Measurements from ENCODE around the gene SLC2A4RG. TPM values are rescaled to one million over a fixed set of nuclear protein-coding genes. Genes with fewer than 3 reads are reported as not detected.
"Not testable (repeated sequence)": the region's sequence is repeated elsewhere in the genome, so short reads cannot be mapped to it uniquely, and the experiment has no call there.

The SLC2A4RG gene
- total RNA-seq, 2 experiments from 2014 or later: 30.9 to 34.9 TPM

- intact Hi-C loops (cut with DNase I, micrococcal nuclease): loop anchor here (2.0 to 10.0 kb wide), 2 partner anchors 23 to 245 kb away; partner anchors contain the start of genes ARFRP1 (in 1 of the 2) and SAMD10 (in 1 of the 2)
- H3K9me3 Mint-ChIP-seq (ENCODE audit: low read depth); H3K27ac Mint-ChIP-seq; POLR2A ChIA-PET; H3K27me3 Mint-ChIP-seq; DNase-seq; H3K4me3 Mint-ChIP-seq; ATAC-seq: not testable (repeated sequence)
- peaks cover 26% of the 10 kb centered on the region for H3K4me1 Mint-ChIP-seq
- CTCF ChIA-PET: interaction anchor here (1.0 to 1.1 kb wide), 2 partner anchors 8 to 234 kb away, joined by 3 read pairs; no protein-coding TSS in a partner anchor
- H3K36me3 Mint-ChIP-seq (ENCODE audit: low read depth): peaks cover 45% of the 10 kb centered on the region
Measured at GRCh38 chr20:63730189-63730733, 9.3 kb upstream of the SLC2A4RG start.

- H3K36me3 Mint-ChIP-seq (ENCODE audit: low read depth): peaks cover 38% of the 10 kb centered on the region
- peaks cover 35% of the 10 kb centered on the region for H3K4me1 Mint-ChIP-seq
- H3K27ac Mint-ChIP-seq: no peak overlapping the region
- ChIA-PET POLR2A (no interaction called here), CTCF (interaction anchor here (1.1 kb wide), 1 partner anchor 235 kb away, joined by 3 read pairs; no protein-coding TSS in a partner anchor)
- DNase-seq (no peak), ATAC-seq (no peak)
- no peak overlapping the region for H3K4me3 Mint-ChIP-seq
- H3K27me3 Mint-ChIP-seq: no peaks in the 10 kb centered on the region
- intact Hi-C loops (cut with DNase I, micrococcal nuclease): loop anchor here (2.0 to 10.0 kb wide), 2 partner anchors 25 to 243 kb away; partner anchors contain the start of genes ARFRP1 (in 1 of the 2) and SAMD10 (in 1 of the 2)
- peaks cover 2% of the 10 kb centered on the region for H3K9me3 Mint-ChIP-seq (ENCODE audit: low read depth)
Measured at GRCh38 chr20:63731410-63731809, 8.2 kb upstream of the SLC2A4RG start.

GRCh38 chr20:63732118-63733095 lies 7.2 kb upstream of the SLC2A4RG start:
- ATAC-seq (no peak), DNase-seq (no peak)
- H3K4me3 Mint-ChIP-seq: no peak overlapping the region
- H3K36me3 Mint-ChIP-seq (ENCODE audit: low read depth): peaks cover 32% of the 10 kb centered on the region
- no peak overlapping the region for H3K27ac Mint-ChIP-seq
- no peaks in the 10 kb centered on the region for H3K27me3 Mint-ChIP-seq
- peaks cover 35% of the 10 kb centered on the region for H3K4me1 Mint-ChIP-seq
- H3K9me3 Mint-ChIP-seq (ENCODE audit: low read depth): no peaks in the 10 kb centered on the region
- ChIA-PET CTCF (no interaction called here), POLR2A (interaction anchor here (0.5 kb wide), 1 partner anchor 16 kb away, joined by 5 read pairs; no protein-coding TSS in a partner anchor)
- intact Hi-C loops (cut with DNase I, micrococcal nuclease): loop anchor here in 1 of 2 experiments (10.0 kb wide), 1 partner anchor 242 kb away; the partner anchor contains the start of gene SAMD10

GRCh38 chr20:63733117-63733516 lies 6.5 kb upstream of the SLC2A4RG start:
- Mint-ChIP-seq H3K9me3 (ENCODE audit: low read depth) (no peaks in the 10 kb centered on the region), H3K27me3 (no peaks in the 10 kb centered on the region), H3K36me3 (ENCODE audit: low read depth) (peaks cover 28% of the 10 kb centered on the region), H3K4me3 (no peak overlapping the region), H3K27ac (no peak overlapping the region), H3K4me1 (peaks cover 28% of the 10 kb centered on the region)
- ATAC-seq (no peak), DNase-seq (no peak)
- intact Hi-C loops (cut with DNase I, micrococcal nuclease): loop anchor here in 1 of 2 experiments (10.0 kb wide), 1 partner anchor 242 kb away; the partner anchor contains the start of gene SAMD10
- POLR2A ChIA-PET: interaction anchor here (0.5 kb wide), 1 partner anchor 17 kb away, joined by 5 read pairs; no protein-coding TSS in a partner anchor
- CTCF ChIA-PET: no interaction called here

- no peaks in the 10 kb centered on the region for H3K27me3 Mint-ChIP-seq
- H3K9me3 Mint-ChIP-seq (ENCODE audit: low read depth): no peaks in the 10 kb centered on the region
- DNase-seq (no peak), ATAC-seq (no peak)
- no peak overlapping the region for H3K27ac Mint-ChIP-seq
- intact Hi-C loops (cut with DNase I, micrococcal nuclease): loop anchor here in 1 of 2 experiments (10.0 kb wide), 1 partner anchor 241 kb away; the partner anchor contains the start of gene SAMD10
- no peak overlapping the region for H3K4me3 Mint-ChIP-seq
- peaks cover 23% of the 10 kb centered on the region for H3K4me1 Mint-ChIP-seq
- ChIA-PET POLR2A (no interaction called here), CTCF (interaction anchor here (0.6 kb wide), 1 partner anchor 411 kb away, joined by 3 read pairs; no protein-coding TSS in a partner anchor)
- H3K36me3 Mint-ChIP-seq (ENCODE audit: low read depth): peaks cover 23% of the 10 kb centered on the region
Measured at GRCh38 chr20:63733579-63734081, 5.9 kb upstream of the SLC2A4RG start.

GRCh38 chr20:63734111-63734945 lies 5.2 kb upstream of the SLC2A4RG start:
- intact Hi-C loops (cut with DNase I, micrococcal nuclease): loop anchor here in 1 of 2 experiments (10.0 kb wide), 1 partner anchor 240 kb away; the partner anchor contains the start of gene SAMD10
- Mint-ChIP-seq H3K27me3 (no peaks in the 10 kb centered on the region), H3K4me1 (peaks cover 21% of the 10 kb centered on the region), H3K27ac (no peak overlapping the region), H3K36me3 (ENCODE audit: low read depth) (peaks cover 20% of the 10 kb centered on the region), H3K9me3 (ENCODE audit: low read depth) (no peaks in the 10 kb centered on the region), H3K4me3 (no peak overlapping the region)
- ATAC-seq (no peak), DNase-seq (no peak)
- CTCF ChIA-PET: interaction anchor here (0.6 to 0.8 kb wide), 2 partner anchors 41 to 411 kb away, joined by 3 read pairs; no protein-coding TSS in a partner anchor
- POLR2A ChIA-PET: no interaction called here

- Mint-ChIP-seq H3K27me3 (no peaks in the 10 kb centered on the region), H3K27ac (no peak overlapping the region), H3K4me3 (no peak overlapping the region), H3K4me1 (peaks cover 21% of the 10 kb centered on the region), H3K36me3 (ENCODE audit: low read depth) (peaks cover 14% of the 10 kb centered on the region), H3K9me3 (ENCODE audit: low read depth) (no peaks in the 10 kb centered on the region)
- ChIA-PET POLR2A (interaction anchor here (1.1 to 1.7 kb wide), 2 partner anchors 28 to 130 kb away, joined by 3 to 10 read pairs; partner anchors contain the start of genes ARFRP1, TPD52L2 and ZGPAT), CTCF (interaction anchor here (0.8 to 1.4 kb wide), 4 partner anchors 15 to 77 kb away, joined by 3 to 14 read pairs (median 3); partner anchors contain the start of genes ARFRP1, RTEL1 and ZGPAT)
- no peak for ATAC-seq
- intact Hi-C loops (cut with DNase I, micrococcal nuclease): loop anchor here (5.0 to 10.0 kb wide), 5 partner anchors 38 to 302 kb away; partner anchors contain the start of genes C20orf204 (in 1 of the 2), SAMD10 (in 1 of the 2) and TNFRSF6B (in 1 of the 2)
- DNase-seq: no peak
Measured at GRCh38 chr20:63734946-63735858, 4.4 kb upstream of the SLC2A4RG start.

GRCh38 chr20:63735859-63736718 lies 3.5 kb upstream of the SLC2A4RG start, which contains the start of gene LIME1:
LIME1 (plus strand) TSS chr20:63736664; CDS start chr20:63737550, 886 bp downstream.
- ChIA-PET POLR2A (interaction anchor here (0.5 to 1.7 kb wide), 5 partner anchors 8 to 129 kb away, joined by 3 to 10 read pairs (median 3); partner anchors contain the start of genes ARFRP1, TPD52L2 and ZGPAT), CTCF (interaction anchor here (0.6 to 1.4 kb wide), 7 partner anchors 11 to 109 kb away, joined by 3 to 14 read pairs (median 3); partner anchors contain the start of genes ARFRP1, GMEB2, RTEL1 and ZGPAT)
- Mint-ChIP-seq H3K27ac (peak within 1 kb of the TSS; percentile 34), H3K27me3 (no peaks in the 10 kb centered on the region), H3K4me1 (peaks cover 21% of the 10 kb centered on the region), H3K36me3 (ENCODE audit: low read depth) (peaks cover 11% of the 10 kb centered on the region), H3K4me3 (peak within 1 kb of the TSS; percentile 54), H3K9me3 (ENCODE audit: low read depth) (no peaks in the 10 kb centered on the region)
- intact Hi-C loops (cut with DNase I, micrococcal nuclease): loop anchor here (5.0 to 10.0 kb wide), 5 partner anchors 39 to 301 kb away; partner anchors contain the start of genes C20orf204 (in 1 of the 2), SAMD10 (in 1 of the 2) and TNFRSF6B (in 1 of the 2)
- DNase-seq (peak; percentile 79), ATAC-seq (peak; percentile 37)

All from activated CD4-positive, alpha-beta T cell treated with anti-CD3 and anti-CD28 coated beads for 36 hours (primary cell).